22Rv1 (cell line): ENCODE measurements around the gene ME3.

ENCODE experiments used
- CTCF ChIP-seq: fragments of 450-650 bp; IDR thresholded peaks from 2 replicates; pipeline ENCODE4 v1.5.1; 2017; ENCODE audit warnings: mild to moderate bottlenecking
- ZFX ChIP-seq: fragments of 450-650 bp; IDR thresholded peaks from 2 replicates; pipeline ENCODE4 v1.6.1; 2017; ENCODE audit warnings: antibody characterized with exemption, borderline replicate concordance

DNA sequence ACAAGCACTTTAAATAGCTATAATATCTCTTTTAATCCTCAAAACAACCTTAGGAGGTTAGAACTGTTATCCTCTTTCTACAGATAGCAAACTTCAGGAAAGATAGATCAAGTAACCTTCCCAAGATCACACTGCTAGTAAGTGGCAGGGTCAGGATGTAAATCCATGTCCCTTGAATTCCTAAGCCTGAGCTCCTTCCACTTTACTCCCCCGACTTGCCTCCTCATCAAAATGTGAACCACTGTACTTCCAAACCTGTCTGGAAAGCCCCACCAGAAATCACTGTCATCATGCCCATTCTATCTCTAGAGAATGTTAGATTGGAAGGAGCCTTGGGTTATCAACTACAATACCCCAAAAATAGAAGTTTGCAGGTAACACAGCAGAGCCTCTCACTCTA lies 33.7 kb downstream of the ME3 start:
- TF ChIP-seq CTCF: no peak
- no peak for TF ChIP-seq ZFX
